ENCODE data around the gene DAZAP1.

- no peak for TF ChIP-seq EZH2 (IDR thresholded peaks at IDR 0.05; ENCODE audit: low read length)
- no peak for TF ChIP-seq CTCF (optimal IDR thresholded peaks at IDR 0.05 in 1 of 3, IDR thresholded peaks at IDR 0.05 in 1 of 3, conservative IDR thresholded peaks at IDR 0.05 in 1 of 3; ENCODE audit: extremely low read depth in 1 of 3, insufficient read depth in 2 of 3, low read length in 3 of 3)
These were observed 20.3 kb upstream of the DAZAP1 start for GRCh38 chr19:1386945-1387683.

All from keratinocyte (primary cell).